Common myeloid progenitor, CD34-positive (primary cell): ENCODE data around the gene COL8A1.

Source experiments
- CTCF ChIA-PET: fragments of 350-600 bp; sonication (Branson Sonifier 250); formaldehyde crosslinking; loops from one replicate; lab custom pipeline; 2021; ENCODE audit warnings: antibody characterized with exemption; lab: Charles Lee
- POLR2A ChIA-PET: fragments of 350-600 bp; sonication (Branson Sonifier 250); formaldehyde crosslinking; loops from one replicate; lab custom pipeline; 2021; ENCODE audit warnings: antibody characterized with exemption; lab: Charles Lee
- DNase-seq, 3 donors: peaks; one replicate each; pipeline versions ENCODE4 v3.0.0 to v3.0.0-alpha.2; 2013
- H3K27ac ChIP-seq, 2 experiments: 1 replicate in 1 of 2; 2 replicates in 1 of 2; pipeline ENCODE4 v1.7.0; 2013; ENCODE audit warnings: inconsistent platforms in 2 of 2, low read length in 2 of 2, mild to moderate bottlenecking in 2 of 2, low read depth in 1 of 2, moderate library complexity in 1 of 2; ENCODE audit not compliant: severe bottlenecking in 2 of 2, insufficient read depth in 1 of 2, poor library complexity in 1 of 2
- H3K27me3 ChIP-seq, 5 experiments: replicated peaks in 2 of 5; 1 replicate in 3 of 5; 2 replicates in 2 of 5; pipeline versions ENCODE4 v1.6.1 to v1.7.0; 2013; ENCODE audit warnings: low read length in 4 of 5, mild to moderate bottlenecking in 2 of 5, moderate library complexity in 2 of 5, inconsistent platforms in 1 of 5; ENCODE audit not compliant: insufficient read depth in 5 of 5, control insufficient read depth in 4 of 5
- H3K36me3 ChIP-seq, 4 experiments: 1 replicate in 2 of 4; 2 replicates in 2 of 4; pipeline versions ENCODE4 v1.6.1 to v1.7.0; 2013; ENCODE audit warnings: low read length in 3 of 4, control low read depth in 1 of 4, mild to moderate bottlenecking in 1 of 4; ENCODE audit not compliant: control insufficient read depth in 4 of 4, insufficient read depth in 4 of 4
- H3K4me1 ChIP-seq, 4 experiments: 1 replicate in 3 of 4; 2 replicates in 1 of 4; pipeline versions ENCODE4 v1.6.1 to v1.7.1; 2013; ENCODE audit warnings: low read length in 3 of 4, mild to moderate bottlenecking in 3 of 4, control low read depth in 1 of 4, inconsistent platforms in 1 of 4, moderate library complexity in 1 of 4; ENCODE audit not compliant: control insufficient read depth in 4 of 4, insufficient read depth in 4 of 4; ENCODE audit errors: control extremely low read depth in 1 of 4
- H3K4me3 ChIP-seq, 7 experiments: 1 replicate in 4 of 7; 2 replicates in 3 of 7; pipeline versions ENCODE4 v1.5.1 to v1.7.0; 2013; ENCODE audit warnings: mild to moderate bottlenecking in 7 of 7, low read length in 6 of 7, moderate library complexity in 6 of 7, inconsistent platforms in 2 of 7, low read depth in 2 of 7, control low read depth in 1 of 7; ENCODE audit not compliant: insufficient read depth in 4 of 7, control insufficient read depth in 1 of 7; ENCODE audit errors: extremely low read depth in 1 of 7
- H3K9me3 ChIP-seq, 5 experiments: 1 replicate in 4 of 5; 2 replicates in 1 of 5; pipeline versions ENCODE4 v1.6.1 to v1.7.1; 2013; ENCODE audit warnings: low read length in 4 of 5, mild to moderate bottlenecking in 2 of 5, inconsistent platforms in 1 of 5, low read depth in 1 of 5, moderate library complexity in 1 of 5; ENCODE audit not compliant: control insufficient read depth in 4 of 5, insufficient read depth in 2 of 5; ENCODE audit errors: control extremely low read depth in 1 of 5
- WGBS: methylation state at CpG from one replicate; pipeline ENCODE4 v1.1.5; 2013; ENCODE audit not compliant: insufficient coverage; 5-methylcytosine and 5-hydroxymethylcytosine counted together

COL8A1 gene

DNA sequence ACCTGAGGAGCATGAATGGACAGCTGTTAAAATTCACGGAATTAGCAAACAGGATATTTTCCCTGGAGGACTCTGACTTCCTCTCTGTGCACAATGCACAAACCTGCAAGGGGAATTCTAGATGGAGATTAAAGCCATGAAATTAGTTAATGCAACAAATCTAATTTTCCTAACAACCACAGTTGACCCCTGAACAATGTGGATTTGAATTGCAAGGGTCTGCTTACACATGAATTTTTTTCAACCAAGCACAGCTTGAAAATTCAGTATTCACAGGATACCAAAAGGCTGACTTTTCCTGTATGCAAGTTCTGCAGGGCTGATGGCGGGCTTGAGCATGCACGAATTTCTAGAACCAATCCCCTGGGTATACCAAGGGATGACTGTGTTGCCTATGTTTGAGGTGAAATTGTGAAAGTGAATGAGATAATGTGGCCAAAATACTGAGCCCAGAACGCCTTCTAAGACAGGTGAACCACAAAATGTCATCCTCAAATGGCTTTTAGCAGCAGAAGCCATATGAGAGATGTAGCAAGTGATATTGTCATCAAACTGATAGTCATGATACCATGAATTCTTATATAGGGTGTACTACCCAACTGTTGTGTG lies 52.5 kb downstream of the COL8A1 start:
- WGBS = 75% methylated on average over 1 of the region's 4 CpGs
- no peak overlapping the region for H3K27ac ChIP-seq
- no peaks in the 10 kb centered on the region for H3K4me1 ChIP-seq
- peaks cover 0 to 3% (median 0%) of the 10 kb centered on the region in 5 experiments for H3K27me3 ChIP-seq
- ChIA-PET POLR2A (no interaction called here), CTCF (no interaction called here)
- no peaks in the 10 kb centered on the region for H3K36me3 ChIP-seq
- no peak for DNase-seq
- no peaks in the 10 kb centered on the region for H3K9me3 ChIP-seq
- H3K4me3 ChIP-seq = no peak overlapping the region

DNA sequence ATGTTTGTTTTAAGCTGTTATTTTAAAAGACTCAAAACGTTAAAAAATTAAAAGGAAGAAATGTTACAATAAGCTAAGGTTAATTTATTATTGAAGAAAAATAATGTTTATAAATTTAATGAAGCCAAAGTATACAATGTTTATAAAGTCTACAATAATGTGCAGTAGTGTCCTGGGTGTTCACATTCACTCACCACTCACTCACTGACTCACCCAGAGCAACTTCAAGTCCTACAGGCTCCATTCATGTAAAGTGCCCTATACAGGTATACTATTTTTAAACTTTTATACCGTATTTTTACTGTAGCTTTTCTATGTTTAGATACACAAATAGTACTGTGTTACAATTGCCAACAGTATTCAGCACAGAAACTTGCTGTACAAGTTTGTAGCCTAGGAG lies 55.2 kb downstream of the COL8A1 start:
- no peak overlapping the region for H3K27ac ChIP-seq
- WGBS = no CpG with 5 or more reads among the region's 2 CpGs
- H3K9me3 ChIP-seq = no peaks in the 10 kb centered on the region
- DNase-seq = no peak
- POLR2A ChIA-PET = no interaction called here
- H3K4me1 ChIP-seq = no peaks in the 10 kb centered on the region
- H3K36me3 ChIP-seq = no peaks in the 10 kb centered on the region
- no peak overlapping the region for H3K4me3 ChIP-seq
- CTCF ChIA-PET = no interaction called here
- no peaks in the 10 kb centered on the region for H3K27me3 ChIP-seq

DNA sequence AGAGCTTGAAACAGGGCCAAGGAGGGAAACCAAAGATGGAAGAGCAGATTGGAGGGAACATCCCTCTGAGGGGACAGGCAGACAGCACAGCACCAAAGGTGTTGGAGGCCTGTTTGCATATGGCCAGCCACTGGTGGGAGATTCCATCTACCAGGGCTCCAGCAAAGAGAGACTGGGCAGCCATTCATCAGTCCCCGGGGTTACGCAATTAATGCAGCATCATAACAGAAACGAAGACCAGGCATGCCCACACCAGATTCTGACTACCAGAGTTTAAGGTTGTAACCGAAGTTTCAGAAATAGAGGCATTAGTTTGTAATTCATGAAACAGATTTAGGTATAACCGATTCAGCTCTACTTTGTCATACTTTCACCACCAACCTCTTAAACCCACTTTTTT lies 58.1 kb downstream of the COL8A1 start:
- H3K27ac ChIP-seq = no peak overlapping the region
- no peaks in the 10 kb centered on the region for H3K27me3 ChIP-seq
- H3K9me3 ChIP-seq = no peaks in the 10 kb centered on the region
- WGBS = 96% methylated on average over 3 of the region's 5 CpGs
- ChIA-PET POLR2A (no interaction called here), CTCF (interaction anchor here (1.3 kb wide), 1 partner anchor 14 kb away, joined by 4 read pairs; no protein-coding TSS in a partner anchor)
- no peaks in the 10 kb centered on the region for H3K36me3 ChIP-seq
- no peak overlapping the region for H3K4me3 ChIP-seq
- no peak for DNase-seq
- H3K4me1 ChIP-seq = no peaks in the 10 kb centered on the region

DNA sequence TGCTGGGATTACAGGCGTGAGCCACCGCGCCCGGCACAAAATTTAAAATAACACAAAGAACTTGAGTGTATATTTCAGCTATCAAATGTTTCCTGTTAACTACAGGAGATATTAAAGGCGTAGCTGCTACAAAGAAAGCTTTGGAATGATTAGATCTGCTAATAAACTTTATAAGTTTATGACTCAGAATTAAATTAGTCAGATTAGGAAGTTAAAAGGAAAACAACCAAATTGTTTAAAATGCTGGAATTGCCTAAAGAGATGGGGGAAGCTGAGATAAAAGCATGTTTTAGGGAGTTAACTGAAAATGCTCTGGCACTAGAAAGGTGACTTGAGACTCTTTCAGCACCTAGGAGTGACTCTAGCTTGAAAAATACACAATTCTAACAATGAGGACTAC lies 58.9 kb downstream of the COL8A1 start:
- Histone ChIP-seq H3K9me3 (no peaks in the 10 kb centered on the region), H3K36me3 (no peaks in the 10 kb centered on the region), H3K27ac (no peak overlapping the region), H3K4me3 (no peak overlapping the region), H3K4me1 (no peaks in the 10 kb centered on the region), H3K27me3 (no peaks in the 10 kb centered on the region)
- DNase-seq = no peak
- no CpG with 5 or more reads among the region's 5 CpGs for WGBS
- ChIA-PET CTCF (no interaction called here), POLR2A (no interaction called here)

DNA sequence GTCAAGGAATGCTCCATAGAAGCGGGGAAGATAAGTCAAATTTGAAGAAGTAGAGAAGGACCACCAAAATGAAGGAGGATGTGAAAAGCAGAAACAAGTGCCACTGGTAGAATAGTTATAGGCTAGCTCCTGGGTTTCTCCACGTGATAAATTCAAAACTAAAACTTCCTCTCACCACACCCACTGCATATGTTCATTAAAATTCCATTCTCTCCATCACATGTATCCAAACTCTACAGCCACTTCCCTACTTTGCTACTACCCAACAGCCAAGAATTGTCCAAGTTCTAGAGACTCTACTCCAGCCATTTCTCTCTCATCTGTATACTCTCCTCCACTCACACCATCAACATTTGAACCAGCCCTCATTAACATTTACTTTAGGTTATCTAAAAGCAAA lies 60.5 kb downstream of the COL8A1 start:
- H3K27ac ChIP-seq = no peak overlapping the region
- no peak for DNase-seq
- no peaks in the 10 kb centered on the region for H3K4me1 ChIP-seq
- ChIA-PET CTCF (interaction anchor here (1.0 kb wide), 1 partner anchor 13 kb away, joined by 3 read pairs; no protein-coding TSS in a partner anchor), POLR2A (no interaction called here)
- 70% methylated on average over 2 of the region's 2 CpGs for WGBS
- no peak overlapping the region for H3K4me3 ChIP-seq
- no peaks in the 10 kb centered on the region for H3K27me3 ChIP-seq
- H3K9me3 ChIP-seq = no peaks in the 10 kb centered on the region
- no peaks in the 10 kb centered on the region for H3K36me3 ChIP-seq

DNA sequence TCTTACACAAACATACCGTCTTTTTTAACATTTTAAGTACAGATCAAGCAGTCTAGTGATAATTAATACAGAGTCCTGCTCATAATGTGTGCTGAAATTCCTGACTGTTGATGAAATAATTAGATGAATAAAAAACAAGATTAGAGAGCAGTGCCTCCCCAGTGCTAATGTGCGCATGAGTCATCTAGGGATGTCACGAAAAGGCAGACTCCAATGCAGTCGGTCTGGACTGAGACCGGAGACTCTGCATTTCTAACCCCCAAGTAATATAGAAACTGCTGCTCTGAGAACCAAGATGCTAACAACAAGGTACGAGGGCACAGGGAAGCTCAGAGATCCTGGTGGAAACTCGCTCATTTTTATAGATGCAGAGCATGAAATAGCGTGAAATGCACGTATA lies 61.4 kb downstream of the COL8A1 start:
- 97% methylated on average over 6 of the region's 9 CpGs for WGBS
- H3K27ac ChIP-seq = no peak overlapping the region
- DNase-seq = no peak
- ChIA-PET CTCF (interaction anchor here (0.8 to 1.0 kb wide), 2 partner anchors 12 to 14 kb away, joined by 3 read pairs; no protein-coding TSS in a partner anchor), POLR2A (no interaction called here)
- no peaks in the 10 kb centered on the region for H3K4me1 ChIP-seq
- no peak overlapping the region for H3K4me3 ChIP-seq
- H3K9me3 ChIP-seq = no peaks in the 10 kb centered on the region
- no peaks in the 10 kb centered on the region for H3K27me3 ChIP-seq
- no peaks in the 10 kb centered on the region for H3K36me3 ChIP-seq

DNA sequence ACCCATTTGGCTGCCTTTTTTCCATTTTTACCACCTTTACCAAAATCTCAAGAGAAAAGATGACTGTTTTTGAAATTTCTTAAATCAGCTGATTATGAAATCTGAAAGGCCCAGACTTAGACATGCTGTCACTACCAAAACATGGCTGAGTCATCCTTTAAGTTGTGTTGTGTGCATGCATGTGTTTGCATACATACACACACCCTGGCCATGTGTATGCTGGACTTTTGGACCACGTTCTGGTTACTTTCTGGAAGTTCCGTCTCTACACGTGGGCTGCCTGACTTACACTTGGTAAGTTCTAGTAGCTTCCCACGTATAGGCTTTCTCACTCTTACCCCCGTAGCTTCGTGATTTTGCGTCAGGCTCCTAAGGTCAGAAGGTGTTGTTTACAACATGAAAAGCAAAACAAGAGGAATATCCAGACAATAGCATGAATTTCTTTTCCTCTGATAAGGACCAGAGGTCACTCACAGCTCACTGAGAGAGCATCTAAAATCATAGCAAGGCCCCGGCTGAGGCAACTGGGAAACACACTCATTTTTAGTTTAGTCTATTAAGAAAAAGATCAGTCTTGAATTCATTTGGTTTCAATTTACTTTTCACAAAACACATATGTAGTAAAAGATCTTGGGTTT lies 62.4 kb downstream of the COL8A1 start:
- Histone ChIP-seq H3K4me3 (no peak overlapping the region), H3K4me1 (no peaks in the 10 kb centered on the region), H3K36me3 (no peaks in the 10 kb centered on the region), H3K27me3 (no peaks in the 10 kb centered on the region), H3K27ac (no peak overlapping the region), H3K9me3 (no peaks in the 10 kb centered on the region)
- DNase-seq = no peak
- WGBS = 96% methylated on average over 7 of the region's 8 CpGs
- CTCF ChIA-PET = no interaction called here
- POLR2A ChIA-PET = no interaction called here
